ENCODE measurements around the gene HIVEP3. TPM values are rescaled to one million over a fixed set of nuclear protein-coding genes. Genes with fewer than 3 reads are reported as not detected.

HIVEP3 gene
- polyA plus RNA-seq, 3 donors, result 1.3 to 18.5 (median 4.6) TPM

GRCh38 chr1:41679994-41680393 is 238.7 kb downstream of the HIVEP3 start:
- WGBS, 3 donors, result 92 to 94% (median 92%) methylated on average over 1 of the region's 1 CpG
- no peak overlapping the region for H3K27ac ChIP-seq (ENCODE audit: low read depth, low read length)

- no peak overlapping the region for H3K27ac ChIP-seq (ENCODE audit: low read depth, low read length)
- WGBS, 3 donors, result 88 to 100% (median 90%) methylated on average over 1 of the region's 1 CpG
These were observed 239.2 kb downstream of the HIVEP3 start for GRCh38 chr1:41679531-41679930.

GRCh38 chr1:41678111-41678878 is 240.4 kb downstream of the HIVEP3 start:
- no peak overlapping the region for H3K27ac ChIP-seq (ENCODE audit: low read depth, low read length)
- WGBS, 3 donors, result 59 to 73% (median 66%) methylated on average over 13 of the region's 13 CpGs

GRCh38 chr1:41677620-41678019 is 241.1 kb downstream of the HIVEP3 start:
- WGBS, 3 donors, result 77 to 91% (median 89%) methylated on average over 7 of the region's 7 CpGs
- H3K27ac ChIP-seq (ENCODE audit: low read depth, low read length), result no peak overlapping the region

- WGBS, 3 donors, result 98 to 100% (median 100%) methylated on average over 1 of the region's 1 CpG
- H3K27ac ChIP-seq (ENCODE audit: low read depth, low read length), result no peak overlapping the region
These were observed 243.3 kb downstream of the HIVEP3 start for GRCh38 chr1:41675401-41675800.

- no peak overlapping the region for H3K27ac ChIP-seq (ENCODE audit: low read depth, low read length)
- 63 to 90% (median 85%) methylated on average over 10 of the region's 10 CpGs for WGBS, 3 donors
These were observed 244.2 kb downstream of the HIVEP3 start for GRCh38 chr1:41674522-41674921.

- 31 to 65% (median 33%) methylated on average over 9 of the region's 9 CpGs for WGBS, 3 donors
- H3K27ac ChIP-seq (ENCODE audit: low read depth, low read length), result no peak overlapping the region
These were observed 244.9 kb downstream of the HIVEP3 start for GRCh38 chr1:41673806-41674205.

- H3K27ac ChIP-seq (ENCODE audit: low read depth, low read length), result no peak overlapping the region
- WGBS, 3 donors, result 9 to 65% (median 14%) methylated on average over 4 of the region's 4 CpGs
These were observed 245.3 kb downstream of the HIVEP3 start for GRCh38 chr1:41673378-41673777.

- WGBS, 3 donors, result 55 to 77% (median 56%) methylated on average over 9 of the region's 9 CpGs
- no peak overlapping the region for H3K27ac ChIP-seq (ENCODE audit: low read depth, low read length)
These were observed 245.9 kb downstream of the HIVEP3 start for GRCh38 chr1:41672641-41673361.

GRCh38 chr1:41672173-41672572 is 246.5 kb downstream of the HIVEP3 start:
- no peak overlapping the region for H3K27ac ChIP-seq (ENCODE audit: low read depth, low read length)
- WGBS, 3 donors, result 78 to 85% (median 81%) methylated on average over 4 of the region's 4 CpGs

- H3K27ac ChIP-seq (ENCODE audit: low read depth, low read length), result no peak overlapping the region
- 95 to 98% (median 97%) methylated on average over 15 of the region's 15 CpGs for WGBS, 3 donors
These were observed 247.5 kb downstream of the HIVEP3 start for GRCh38 chr1:41671116-41671755.

- WGBS, 3 donors, result 81 to 98% (median 91%) methylated on average over 4 of the region's 4 CpGs
- no peak overlapping the region for H3K27ac ChIP-seq (ENCODE audit: low read depth, low read length)
These were observed 248.3 kb downstream of the HIVEP3 start for GRCh38 chr1:41670217-41670957.

GRCh38 chr1:41668967-41669366 is 249.8 kb downstream of the HIVEP3 start:
- H3K27ac ChIP-seq (ENCODE audit: low read depth, low read length), result no peak overlapping the region
- WGBS, 3 donors, result 89 to 96% (median 93%) methylated on average over 3 of the region's 3 CpGs

- WGBS, 3 donors, result 84 to 92% (median 91%) methylated on average over 7 of the region's 7 CpGs
- no peak overlapping the region for H3K27ac ChIP-seq (ENCODE audit: low read depth, low read length)
These were observed 250.6 kb downstream of the HIVEP3 start for GRCh38 chr1:41668054-41668660.

GRCh38 chr1:41666981-41667631 is 251.6 kb downstream of the HIVEP3 start:
- H3K27ac ChIP-seq (ENCODE audit: low read depth, low read length), result no peak overlapping the region
- WGBS, 3 donors, result 66 to 83% (median 67%) methylated on average over 3 of the region's 3 CpGs

GRCh38 chr1:41665962-41666917 is 252.5 kb downstream of the HIVEP3 start:
- H3K27ac ChIP-seq (ENCODE audit: low read depth, low read length), result no peak overlapping the region
- 91 to 94% (median 94%) methylated on average over 6 of the region's 6 CpGs for WGBS, 3 donors

Measured in adipose tissue (tissue), 3 donors.